Lung (tissue), 12 donors: ENCODE results near the gene MRPS12. TPM values are rescaled to one million over a fixed set of nuclear protein-coding genes. Genes with fewer than 3 reads are reported as not detected.

Experiments
- ATAC-seq: fragments of 200-7000 bp; cut with Tn5 transposase; one replicate; pipeline ENCODE4 v1.9.1; 2020; ENCODE audit warnings: moderate number of reproducible peaks; ENCODE audit not compliant: insufficient read depth, low FRiP score
- DNase-seq, 3 donors: peaks; one replicate each; pipeline ENCODE4 v3.0.0-alpha.2; 2013 to 2017
- H3K27ac ChIP-seq, 2 donors: one replicate each; pipeline ENCODE4 v1.5.1; 2013; ENCODE audit warnings: mild to moderate bottlenecking in 2 of 2, moderate library complexity in 2 of 2, control low read depth in 1 of 2, inconsistent platforms in 1 of 2, low read depth in 1 of 2, low read length in 1 of 2
- H3K27me3 ChIP-seq, 3 donors: one replicate each; pipeline ENCODE4 v1.5.1; 2013; ENCODE audit warnings: low read length in 2 of 3; ENCODE audit not compliant: control insufficient read depth in 3 of 3, insufficient read depth in 3 of 3
- H3K36me3 ChIP-seq, 4 donors: one replicate each; pipeline ENCODE4 v1.5.1; 2013; ENCODE audit warnings: low read length in 4 of 4, mild to moderate bottlenecking in 1 of 4, moderate library complexity in 1 of 4; ENCODE audit not compliant: control insufficient read depth in 4 of 4, insufficient read depth in 4 of 4
- H3K4me1 ChIP-seq, 5 donors: one replicate each; pipeline ENCODE4 v1.5.1; 2013; ENCODE audit warnings: low read length in 5 of 5, mild to moderate bottlenecking in 2 of 5, moderate library complexity in 1 of 5; ENCODE audit not compliant: control insufficient read depth in 5 of 5, insufficient read depth in 5 of 5
- H3K4me3 ChIP-seq: one replicate; pipeline ENCODE4 v1.5.1; 2013; ENCODE audit warnings: mild to moderate bottlenecking, control low read depth, moderate library complexity
- H3K9ac ChIP-seq, 2 donors: one replicate each; pipeline ENCODE4 v1.5.1; 2013; ENCODE audit warnings: low read length in 2 of 2, control low read depth in 1 of 2; ENCODE audit not compliant: insufficient read depth in 1 of 2
- H3K9me3 ChIP-seq, 4 donors: one replicate each; pipeline ENCODE4 v1.5.1; 2013; ENCODE audit warnings: low read length in 3 of 4, mild to moderate bottlenecking in 1 of 4, moderate library complexity in 1 of 4; ENCODE audit not compliant: control insufficient read depth in 4 of 4, insufficient read depth in 3 of 4
- WGBS, 2 donors: extraction: QIAGEN DNeasy Blood & Tissue Kit; methylation state at CpG; one replicate each; pipeline ENCODE4 v1.1.7; 2013; 5-methylcytosine and 5-hydroxymethylcytosine counted together
- polyA plus RNA-seq, 2 donors: library from polyadenylated mRNA; stranded (reverse); fragments of 200-250 nt; gene quantifications; one replicate each; pipeline ENCODE4 v1.2.1, GENCODE V29; 2013
- total RNA-seq, 2 donors: library from RNA; depleted of rRNA in 1 of 2; stranded (reverse); fragments of >200 nt in 1 of 2; gene quantifications; one replicate each; pipeline ENCODE4 v1.2.1, GENCODE V29; 2014 to 2021
- TF ChIP-seq, protein P1 (sequence below): IDR thresholded peaks from 2 replicates; pipeline ENCODE4 v1.5.1; 2012; ENCODE audit warnings: mild to moderate bottlenecking; ENCODE audit errors: control extremely low read depth, extremely low read depth
- donor health status: control.
- donor health status: control.
- donor health status: Bipolar disorder and iron deficiency.
- donor health status: healthy.
- donor health status: DM: yes; HTN: yes; CAD: no.

The MRPS12 gene
- total and polyA plus RNA-seq, 4 donors, result 10.7 to 63.5 (median 36.8) TPM

DNA sequence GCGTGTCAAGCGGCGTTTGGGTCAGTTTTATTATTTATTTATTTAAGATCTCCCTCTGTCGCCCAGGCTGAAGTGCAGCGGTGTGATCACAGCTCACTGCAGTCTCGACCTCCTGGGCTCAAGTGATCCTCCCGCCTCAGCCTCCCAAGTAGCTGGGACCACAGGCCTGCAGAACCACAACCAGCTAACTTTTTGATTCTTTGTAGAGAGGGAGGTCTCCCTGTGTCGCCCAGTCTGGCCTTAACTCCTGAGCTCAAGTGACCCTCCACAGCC lies 713 bp downstream of the MRPS12 start:
- TF ChIP-seq, protein P1, sequence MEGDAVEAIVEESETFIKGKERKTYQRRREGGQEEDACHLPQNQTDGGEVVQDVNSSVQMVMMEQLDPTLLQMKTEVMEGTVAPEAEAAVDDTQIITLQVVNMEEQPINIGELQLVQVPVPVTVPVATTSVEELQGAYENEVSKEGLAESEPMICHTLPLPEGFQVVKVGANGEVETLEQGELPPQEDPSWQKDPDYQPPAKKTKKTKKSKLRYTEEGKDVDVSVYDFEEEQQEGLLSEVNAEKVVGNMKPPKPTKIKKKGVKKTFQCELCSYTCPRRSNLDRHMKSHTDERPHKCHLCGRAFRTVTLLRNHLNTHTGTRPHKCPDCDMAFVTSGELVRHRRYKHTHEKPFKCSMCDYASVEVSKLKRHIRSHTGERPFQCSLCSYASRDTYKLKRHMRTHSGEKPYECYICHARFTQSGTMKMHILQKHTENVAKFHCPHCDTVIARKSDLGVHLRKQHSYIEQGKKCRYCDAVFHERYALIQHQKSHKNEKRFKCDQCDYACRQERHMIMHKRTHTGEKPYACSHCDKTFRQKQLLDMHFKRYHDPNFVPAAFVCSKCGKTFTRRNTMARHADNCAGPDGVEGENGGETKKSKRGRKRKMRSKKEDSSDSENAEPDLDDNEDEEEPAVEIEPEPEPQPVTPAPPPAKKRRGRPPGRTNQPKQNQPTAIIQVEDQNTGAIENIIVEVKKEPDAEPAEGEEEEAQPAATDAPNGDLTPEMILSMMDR, result no peak
- peak overlapping the region; percentile 78 to 96 for H3K9ac ChIP-seq
- H3K9me3 ChIP-seq, result no peaks in the 10 kb centered on the region
- ATAC-seq, result no peak
- H3K27ac ChIP-seq, result peak overlapping the region in 1 of 2 donors; percentile 92
- 25 to 43% methylated on average over 8 of the region's 8 CpGs for WGBS, 2 donors
- no peak for DNase-seq
- peak overlapping the region; percentile 84 for H3K4me3 ChIP-seq
- peaks cover 0 to 8% (median 6%) of the 10 kb centered on the region in 4 donors for H3K36me3 ChIP-seq
- H3K4me1 ChIP-seq, result peaks cover 0 to 16% (median 3%) of the 10 kb centered on the region in 5 donors
- no peaks in the 10 kb centered on the region for H3K27me3 ChIP-seq

DNA sequence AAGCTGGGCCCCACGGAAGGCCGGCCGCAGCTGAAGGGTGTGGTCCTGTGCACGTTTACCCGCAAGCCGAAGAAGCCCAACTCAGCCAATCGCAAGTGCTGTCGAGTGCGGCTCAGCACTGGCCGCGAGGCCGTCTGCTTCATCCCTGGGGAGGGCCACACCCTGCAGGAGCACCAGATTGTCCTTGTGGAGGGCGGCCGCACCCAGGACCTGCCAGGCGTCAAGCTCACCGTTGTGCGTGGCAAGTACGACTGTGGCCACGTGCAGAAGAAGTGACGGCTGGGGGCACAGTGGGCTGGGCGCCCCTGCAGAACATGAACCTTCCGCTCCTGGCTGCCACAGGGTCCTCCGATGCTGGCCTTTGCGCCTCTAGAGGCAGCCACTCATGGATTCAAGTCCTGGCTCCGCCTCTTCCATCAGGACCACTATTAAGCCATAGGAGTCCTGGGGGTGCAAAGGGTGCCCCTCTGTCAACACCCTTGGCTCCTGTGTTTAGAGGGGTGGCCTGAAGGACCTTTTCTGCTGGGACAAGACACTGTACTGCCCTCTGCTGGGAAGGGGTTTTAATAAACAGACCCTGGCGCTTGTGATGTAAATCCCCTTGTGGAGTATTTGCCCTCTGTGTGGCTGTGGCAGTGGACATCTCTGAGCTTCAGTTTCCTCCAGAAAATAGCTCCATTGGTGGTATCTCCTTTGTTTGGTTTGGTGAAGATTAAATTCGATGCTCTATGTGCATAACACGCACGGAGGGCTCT lies 1.9 kb downstream of the MRPS12 start:
- 92% methylated on average over 29 of the region's 29 CpGs for WGBS, 2 donors
- DNase-seq, result peak in 2 of 3 donors; percentile 25 to 47
- no peak for ATAC-seq
- Histone ChIP-seq H3K27ac (no peak overlapping the region), H3K36me3 (peaks cover 0 to 8% (median 6%) of the 10 kb centered on the region in 4 donors), H3K4me1 (peaks cover 0 to 16% (median 3%) of the 10 kb centered on the region in 5 donors), H3K9me3 (no peaks in the 10 kb centered on the region), H3K9ac (no peak overlapping the region), H3K27me3 (no peaks in the 10 kb centered on the region), H3K4me3 (no peak overlapping the region)
- TF ChIP-seq, protein P1, result no peak

DNA sequence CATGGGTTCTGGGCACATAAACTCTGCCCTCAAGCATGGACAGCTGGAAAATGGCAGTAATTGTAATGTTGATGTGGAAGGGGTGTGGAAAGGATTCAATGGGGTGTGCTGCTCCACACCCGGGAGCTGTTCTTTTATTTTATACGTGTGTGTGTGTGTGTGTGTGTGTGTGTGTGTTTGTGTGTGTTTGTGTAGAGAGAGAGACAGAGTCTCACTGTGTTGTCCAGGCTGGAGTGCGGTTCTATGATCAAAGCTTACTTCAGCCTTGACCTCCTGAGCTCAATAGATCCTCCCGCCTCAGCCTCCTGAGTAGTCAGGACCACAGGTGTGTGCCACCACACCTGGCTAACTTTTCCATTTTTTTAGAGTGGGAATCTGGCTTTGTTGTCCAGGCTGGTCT lies 2.8 kb downstream of the MRPS12 start:
- H3K36me3 ChIP-seq, result peaks cover 0 to 8% (median 6%) of the 10 kb centered on the region in 4 donors
- H3K27ac ChIP-seq, result no peak overlapping the region
- peaks cover 0 to 16% (median 3%) of the 10 kb centered on the region in 5 donors for H3K4me1 ChIP-seq
- no peaks in the 10 kb centered on the region for H3K9me3 ChIP-seq
- DNase-seq, result no peak
- WGBS, 2 donors, result 89 to 92% methylated on average over 4 of the region's 4 CpGs
- H3K27me3 ChIP-seq, result no peaks in the 10 kb centered on the region
- H3K4me3 ChIP-seq, result no peak overlapping the region
- no peak overlapping the region for H3K9ac ChIP-seq
- ATAC-seq, result no peak
- TF ChIP-seq, protein P1, result no peak
